ENCODE measurements around the gene LAT. TPM values are rescaled to one million over a fixed set of nuclear protein-coding genes. Genes with fewer than 3 reads are reported as not detected.

The LAT gene
- total RNA-seq, 4 donors from 2014 or later = 0.88 to 9.0 (median 3.3) TPM

- intact Hi-C loops (cut with DNase I; ENCODE audit: low total_unique reads) = no loop called here
Measured at GRCh38 chr16:28943281-28943680, 41.6 kb upstream of the LAT start.

GRCh38 chr16:28946681-28947080, 38.2 kb upstream of the LAT start:
- intact Hi-C loops (cut with DNase I; ENCODE audit: low total_unique reads) = loop anchor here (5.0 kb wide), 1 partner anchor 69 kb away; the partner anchor contains the start of gene ATP2A1
- 66% methylated on average over 4 of the region's 4 CpGs for WGBS, 2 donors
- no peak overlapping the region for H3K4me3 ChIP-seq (ENCODE audit: low read depth, poor library complexity, severe bottlenecking)
- TF ChIP-seq POLR2A (IDR thresholded peaks at IDR 0.05) (no peak), CTCF (IDR thresholded peaks at IDR 0.05) (no peak)
- DNase-seq (ENCODE audit: low spot score in 2 of 2) = no peak

More at GRCh38 chr16:28943281-28943680, 41.6 kb upstream of the LAT start:
- H3K4me3 ChIP-seq (ENCODE audit: low read depth, poor library complexity, severe bottlenecking) = no peak overlapping the region
- DNase-seq (ENCODE audit: low spot score in 2 of 2) = no peak
- TF ChIP-seq POLR2A (IDR thresholded peaks at IDR 0.05) = no peak
- TF ChIP-seq CTCF (IDR thresholded peaks at IDR 0.05) = no peak

GRCh38 chr16:28950648-28951409, 34.0 kb upstream of the LAT start, which contains the start of gene NFATC2IP:
NFATC2IP (plus strand) TSS chr16:28950937; CDS start chr16:28951012, 75 bp downstream.
- intact Hi-C loops (cut with DNase I; ENCODE audit: low total_unique reads) = no loop called here
- 0 to 2% methylated on average over 55 to 68 of the region's 79 CpGs for WGBS, 2 donors

GRCh38 chr16:28951410-28951943, 33.4 kb upstream of the LAT start:
- intact Hi-C loops (cut with DNase I; ENCODE audit: low total_unique reads) = no loop called here
- TF ChIP-seq CTCF (IDR thresholded peaks at IDR 0.05) = no peak
- no peak for TF ChIP-seq POLR2A (IDR thresholded peaks at IDR 0.05)
- WGBS, 2 donors = 2 to 5% methylated on average over 17 of the region's 17 CpGs

More at GRCh38 chr16:28950648-28951409, 34.0 kb upstream of the LAT start, which contains the start of gene NFATC2IP:
- TF ChIP-seq CTCF (IDR thresholded peaks at IDR 0.05) = no peak
- no peak for TF ChIP-seq POLR2A (IDR thresholded peaks at IDR 0.05)
- DNase-seq (ENCODE audit: low spot score in 2 of 2) = peak; percentile 100
- peak within 1 kb of the TSS; percentile 88 for H3K4me3 ChIP-seq (ENCODE audit: low read depth, poor library complexity, severe bottlenecking)

GRCh38 chr16:28958216-28958615, 26.6 kb upstream of the LAT start:
- WGBS, 2 donors = 92% methylated on average over 9 of the region's 9 CpGs
- intact Hi-C loops (cut with DNase I; ENCODE audit: low total_unique reads) = no loop called here
- H3K4me3 ChIP-seq (ENCODE audit: low read depth, poor library complexity, severe bottlenecking) = no peak overlapping the region
- no peak for DNase-seq (ENCODE audit: low spot score in 2 of 2)
- TF ChIP-seq CTCF (IDR thresholded peaks at IDR 0.05) (no peak), POLR2A (IDR thresholded peaks at IDR 0.05) (no peak)

More at GRCh38 chr16:28951410-28951943, 33.4 kb upstream of the LAT start:
- peak in 1 of 2 donors; percentile 35 for DNase-seq (ENCODE audit: low spot score in 2 of 2)
- peak overlapping the region; percentile 88 for H3K4me3 ChIP-seq (ENCODE audit: low read depth, poor library complexity, severe bottlenecking)

Measured in lower leg skin (tissue), 4 donors.